HEK293 (cell line): ENCODE data around the gene SENP8.

Source experiments
- CTCF ChIA-PET: fragments of 350-600 bp; formaldehyde crosslinking; extraction: SDS; loops from one replicate; lab custom pipeline; 2021; ENCODE audit warnings: antibody characterized with exemption; lab: Yijun Ruan, JAX
- POLR2A ChIA-PET: fragments of 300-600 bp; formaldehyde crosslinking; extraction: SDS; loops from one replicate; lab custom pipeline; 2020; ENCODE audit warnings: antibody characterized with exemption, inconsistent platforms; lab: Yijun Ruan, JAX
- H3K27ac ChIP-seq: fragments of 200-500 bp; sonication (Bioruptor generic); 2 replicates; pipeline ENCODE4 v1.5.1; 2014; ENCODE audit warnings: low read depth, low read length, control low read depth, inconsistent platforms; ENCODE audit errors: extremely low read depth
- H3K36me3 ChIP-seq, 2 experiments: fragments of 200-500 bp in 1 of 2; sonication (Bioruptor generic) in 1 of 2; 1 replicate in 1 of 2; 2 replicates in 1 of 2; pipeline ENCODE4 v1.5.1; 2014 to 2017; ENCODE audit warnings: inconsistent platforms in 2 of 2, low read length in 2 of 2; ENCODE audit not compliant: control insufficient read depth in 2 of 2, insufficient read depth in 1 of 2
- H3K4me1 ChIP-seq: fragments of 200-500 bp; sonication (Bioruptor generic); 2 replicates; pipeline ENCODE4 v1.5.1; 2014; ENCODE audit warnings: mild to moderate bottlenecking, low read length, inconsistent platforms; ENCODE audit not compliant: control insufficient read depth, insufficient read depth
- H3K4me3 ChIP-seq: 2 replicates; pipeline ENCODE4 v1.5.1; 2011; ENCODE audit warnings: low read depth, mild to moderate bottlenecking, control low read depth, low read length, moderate library complexity
- H3K9me3 ChIP-seq: fragments of 200-500 bp; sonication (Bioruptor generic); 2 replicates; pipeline ENCODE4 v1.5.1; 2014; ENCODE audit warnings: low read depth, low read length, inconsistent platforms; ENCODE audit not compliant: control insufficient read depth, insufficient read depth
- FEZF1 ChIP-seq: fragments of 450-650 bp; formaldehyde crosslinking; IDR thresholded peaks from 2 replicates; pipeline ENCODE4 v1.5.1; 2016; ENCODE audit warnings: missing biosample characterization, missing genetic modification characterization
- GLI2 ChIP-seq: fragments of 450-650 bp; formaldehyde crosslinking; IDR thresholded peaks from 2 replicates; pipeline ENCODE4; 2017; ENCODE audit warnings: missing biosample characterization, missing genetic modification characterization, low read depth, borderline replicate concordance
- MZF1 ChIP-seq: fragments of 450-650 bp; formaldehyde crosslinking; IDR thresholded peaks from 2 replicates; pipeline ENCODE4 v1.5.1; 2017; ENCODE audit warnings: missing biosample characterization, missing genetic modification characterization, borderline replicate concordance
- OSR2 ChIP-seq: fragments of 450-650 bp; formaldehyde crosslinking; IDR thresholded peaks from 2 replicates; pipeline ENCODE4 v1.5.1; 2016; ENCODE audit warnings: missing biosample characterization, missing genetic modification characterization
- YY2 ChIP-seq: fragments of 450-650 bp; formaldehyde crosslinking; IDR thresholded peaks from 2 replicates; pipeline ENCODE4 v1.5.1; 2016; ENCODE audit warnings: missing biosample characterization, missing genetic modification characterization
- ZBTB20 ChIP-seq: fragments of 450-650 bp; formaldehyde crosslinking; IDR thresholded peaks from 2 replicates; pipeline ENCODE4 v1.5.1; 2016; ENCODE audit warnings: missing biosample characterization, missing genetic modification characterization
- ZBTB7A ChIP-seq: fragments of 450-650 bp; formaldehyde crosslinking; IDR thresholded peaks from 2 replicates; pipeline ENCODE4 v1.5.1; 2016; ENCODE audit warnings: low read depth, missing biosample characterization, missing genetic modification characterization
- ZIC2 ChIP-seq: fragments of 450-650 bp; formaldehyde crosslinking; IDR thresholded peaks from 2 replicates; pipeline ENCODE4 v1.5.1; 2016; ENCODE audit warnings: missing biosample characterization, missing genetic modification characterization
- ZNF138 ChIP-seq: fragments of 450-650 bp; formaldehyde crosslinking; IDR thresholded peaks from 2 replicates; pipeline ENCODE4 v1.5.1; 2016; ENCODE audit warnings: missing biosample characterization, missing genetic modification characterization, borderline replicate concordance
- ZNF169 ChIP-seq: fragments of 450-650 bp; formaldehyde crosslinking; IDR thresholded peaks from 2 replicates; pipeline ENCODE4 v1.5.1; 2016; ENCODE audit warnings: missing biosample characterization, missing genetic modification characterization
- ZNF175 ChIP-seq: fragments of 450-650 bp; formaldehyde crosslinking; IDR thresholded peaks from 2 replicates; pipeline ENCODE4 v1.5.1; 2016; ENCODE audit warnings: missing biosample characterization, missing genetic modification characterization
- ZNF223 ChIP-seq: fragments of 450-650 bp; formaldehyde crosslinking; IDR thresholded peaks from 2 replicates; pipeline ENCODE4 v1.5.1; 2016; ENCODE audit warnings: missing biosample characterization, missing genetic modification characterization
- ZNF335 ChIP-seq: fragments of 450-650 bp; formaldehyde crosslinking; conservative IDR thresholded peaks from 2 replicates; pipeline ENCODE4 v1.5.1; 2016; ENCODE audit warnings: missing biosample characterization, missing genetic modification characterization
- ZNF404 ChIP-seq: fragments of 450-650 bp; formaldehyde crosslinking; IDR thresholded peaks from 2 replicates; pipeline ENCODE4 v1.5.1; 2017; ENCODE audit warnings: missing biosample characterization, missing genetic modification characterization
- ZNF423 ChIP-seq: fragments of 450-650 bp; formaldehyde crosslinking; IDR thresholded peaks from 2 replicates; pipeline ENCODE4 v1.5.1; 2016; ENCODE audit warnings: missing biosample characterization, missing genetic modification characterization
- ZNF544 ChIP-seq: fragments of 450-650 bp; formaldehyde crosslinking; IDR thresholded peaks from 2 replicates; pipeline ENCODE4 v1.5.0; 2017; ENCODE audit warnings: missing biosample characterization, missing genetic modification characterization
- ZNF585B ChIP-seq: fragments of 450-650 bp; formaldehyde crosslinking; IDR thresholded peaks from 2 replicates; pipeline ENCODE4 v1.5.1; 2016; ENCODE audit warnings: missing biosample characterization, missing genetic modification characterization
- ZNF629 ChIP-seq: fragments of 450-650 bp; formaldehyde crosslinking; IDR thresholded peaks from 2 replicates; pipeline ENCODE4 v1.5.1; 2017; ENCODE audit warnings: missing biosample characterization, missing genetic modification characterization
- TF ChIP-seq, protein P1 (sequence below): fragments of 450-650 bp; formaldehyde crosslinking; optimal IDR thresholded peaks from 2 replicates; pipeline ENCODE3; 2016; ENCODE audit warnings: missing biosample characterization, mild to moderate bottlenecking, missing genetic modification characterization
- TF ChIP-seq, protein P2 (sequence below): fragments of 450-650 bp; formaldehyde crosslinking; IDR thresholded peaks from 2 replicates; pipeline ENCODE4 v1.5.1; 2017; ENCODE audit warnings: missing biosample characterization, missing genetic modification characterization
- TF ChIP-seq, protein P3 (sequence below): fragments of 450-650 bp; formaldehyde crosslinking; IDR thresholded peaks from 2 replicates; pipeline ENCODE4 v1.5.1; 2016; ENCODE audit warnings: missing biosample characterization, missing genetic modification characterization
- TF ChIP-seq, protein P4 (sequence below): fragments of 450-650 bp; formaldehyde crosslinking; IDR thresholded peaks from 2 replicates; pipeline ENCODE4; 2016; ENCODE audit warnings: missing biosample characterization, missing genetic modification characterization
- TF ChIP-seq, protein P5 (sequence below): fragments of 450-650 bp; formaldehyde crosslinking; IDR thresholded peaks from 2 replicates; pipeline ENCODE4 v1.5.0; 2017; ENCODE audit warnings: missing biosample characterization, missing genetic modification characterization, borderline replicate concordance

The SENP8 gene

DNA sequence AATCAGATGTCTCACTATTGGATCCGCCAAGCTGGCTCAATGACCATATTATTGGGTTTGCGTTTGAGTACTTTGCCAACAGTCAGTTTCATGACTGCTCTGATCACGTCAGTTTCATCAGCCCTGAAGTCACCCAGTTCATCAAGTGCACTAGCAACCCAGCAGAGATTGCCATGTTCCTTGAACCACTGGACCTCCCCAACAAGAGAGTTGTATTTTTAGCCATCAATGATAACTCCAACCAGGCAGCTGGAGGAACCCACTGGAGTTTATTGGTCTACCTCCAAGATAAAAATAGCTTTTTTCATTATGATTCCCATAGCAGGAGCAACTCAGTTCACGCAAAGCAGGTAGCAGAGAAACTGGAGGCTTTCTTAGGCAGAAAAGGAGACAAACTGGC, 21.5 kb downstream of the SENP8 start (continued):
- TF ChIP-seq ZNF138 (tag by site-specific recombination) (no peak), OSR2 (tag by site-specific recombination) (no peak)
- TF ChIP-seq, protein P1, sequence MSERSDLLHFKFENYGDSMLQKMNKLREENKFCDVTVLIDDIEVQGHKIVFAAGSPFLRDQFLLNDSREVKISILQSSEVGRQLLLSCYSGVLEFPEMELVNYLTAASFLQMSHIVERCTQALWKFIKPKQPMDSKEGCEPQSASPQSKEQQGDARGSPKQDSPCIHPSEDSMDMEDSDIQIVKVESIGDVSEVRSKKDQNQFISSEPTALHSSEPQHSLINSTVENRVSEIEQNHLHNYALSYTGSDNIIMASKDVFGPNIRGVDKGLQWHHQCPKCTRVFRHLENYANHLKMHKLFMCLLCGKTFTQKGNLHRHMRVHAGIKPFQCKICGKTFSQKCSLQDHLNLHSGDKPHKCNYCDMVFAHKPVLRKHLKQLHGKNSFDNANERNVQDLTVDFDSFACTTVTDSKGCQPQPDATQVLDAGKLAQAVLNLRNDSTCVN (tag by site-specific recombination), result no peak
- TF ChIP-seq, protein P2, sequence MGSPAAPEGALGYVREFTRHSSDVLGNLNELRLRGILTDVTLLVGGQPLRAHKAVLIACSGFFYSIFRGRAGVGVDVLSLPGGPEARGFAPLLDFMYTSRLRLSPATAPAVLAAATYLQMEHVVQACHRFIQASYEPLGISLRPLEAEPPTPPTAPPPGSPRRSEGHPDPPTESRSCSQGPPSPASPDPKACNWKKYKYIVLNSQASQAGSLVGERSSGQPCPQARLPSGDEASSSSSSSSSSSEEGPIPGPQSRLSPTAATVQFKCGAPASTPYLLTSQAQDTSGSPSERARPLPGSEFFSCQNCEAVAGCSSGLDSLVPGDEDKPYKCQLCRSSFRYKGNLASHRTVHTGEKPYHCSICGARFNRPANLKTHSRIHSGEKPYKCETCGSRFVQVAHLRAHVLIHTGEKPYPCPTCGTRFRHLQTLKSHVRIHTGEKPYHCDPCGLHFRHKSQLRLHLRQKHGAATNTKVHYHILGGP (tag by site-specific recombination), result no peak

DNA sequence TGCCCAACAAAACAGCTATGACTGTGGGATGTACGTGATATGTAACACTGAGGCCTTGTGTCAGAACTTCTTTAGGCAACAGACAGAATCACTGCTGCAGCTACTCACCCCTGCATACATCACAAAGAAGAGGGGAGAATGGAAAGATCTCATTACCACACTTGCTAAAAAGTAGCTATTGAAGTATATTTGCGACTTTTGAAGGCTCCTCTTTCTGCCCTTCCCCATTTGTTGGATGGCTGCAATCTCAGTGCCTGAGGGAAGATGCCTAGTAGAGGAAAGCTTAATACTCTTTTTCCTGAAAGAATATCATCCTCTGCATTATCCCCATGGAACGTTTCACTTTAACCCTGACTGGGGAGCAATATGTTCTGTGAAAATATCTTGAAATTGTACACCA, 21.9 kb downstream of the SENP8 start:
- no peak for TF ChIP-seq ZIC2 (tag by site-specific recombination)
- TF ChIP-seq MZF1 (tag by site-specific recombination), result peak; percentile 96; the same call in 1 of the 2 replicates
- TF ChIP-seq, all 188 proteins: peak for 1
- ChIA-PET POLR2A (interaction anchor here (1.8 kb wide), 1 partner anchor 23 kb away, joined by 8 read pairs; the partner anchor contains the start of genes MYO9A and SENP8), CTCF (interaction anchor here (0.6 to 2.0 kb wide), 4 partner anchors 10 to 107 kb away, joined by 3 to 5 read pairs (median 4); no protein-coding TSS in a partner anchor)
- no peak overlapping the region for H3K27ac ChIP-seq
- H3K9me3 ChIP-seq, result no peaks in the 10 kb centered on the region
- peaks cover 41% of the 10 kb centered on the region for H3K4me1 ChIP-seq
- no peaks in the 10 kb centered on the region for H3K36me3 ChIP-seq
- H3K4me3 ChIP-seq, result no peak overlapping the region

DNA sequence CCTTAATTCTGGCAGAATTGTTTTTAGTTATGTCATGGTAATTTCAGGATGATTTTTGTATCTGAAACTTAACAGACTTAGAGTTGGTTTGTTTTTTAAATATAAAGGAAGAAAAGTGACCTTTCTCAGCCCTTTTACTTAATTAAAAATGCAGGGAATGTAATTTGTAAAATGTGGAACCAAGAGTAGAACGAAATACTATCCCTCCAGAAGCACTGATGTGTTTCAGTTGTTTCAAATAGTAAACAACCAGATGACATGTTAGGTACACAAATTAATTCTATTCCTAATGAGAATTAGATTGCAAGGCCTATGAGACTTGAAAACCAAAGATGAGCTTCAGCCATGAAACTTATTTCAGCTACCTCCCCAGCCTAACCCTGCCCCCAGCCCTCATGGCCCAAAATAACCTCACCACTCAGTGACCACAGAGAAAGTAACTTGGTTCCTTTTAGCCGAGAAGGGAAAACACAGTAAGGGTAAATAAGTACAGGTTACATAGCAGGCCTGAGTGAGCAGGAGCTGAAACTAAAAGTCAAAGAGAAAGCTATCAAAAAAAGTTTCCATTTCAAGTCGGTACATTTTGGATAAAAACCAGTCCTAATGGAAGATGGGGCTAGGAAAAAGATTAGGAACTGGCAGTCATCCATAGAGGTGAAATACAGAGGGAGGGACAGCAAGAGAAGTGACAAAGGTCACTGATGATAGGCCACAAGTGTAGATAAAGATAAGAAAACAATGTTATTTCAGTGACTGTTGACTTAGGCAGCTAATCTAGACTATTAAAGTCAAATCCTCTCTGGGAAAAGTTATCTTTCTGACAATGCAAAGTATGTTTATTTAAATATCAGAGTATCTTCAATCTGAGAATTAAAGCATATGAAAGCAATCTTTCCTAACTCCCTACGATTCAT, 23.2 kb downstream of the SENP8 start:
- CTCF ChIA-PET, result interaction anchor here (0.7 kb wide), 1 partner anchor 171 kb away, joined by 4 read pairs; no protein-coding TSS in a partner anchor
- peaks cover 30% of the 10 kb centered on the region for H3K4me1 ChIP-seq
- H3K36me3 ChIP-seq, result no peaks in the 10 kb centered on the region
- POLR2A ChIA-PET, result interaction anchor here (1.1 kb wide), 1 partner anchor 23 kb away, joined by 3 read pairs; the partner anchor contains the start of genes MYO9A and SENP8
- no peak overlapping the region; the same call in 1 of the 2 replicates for H3K27ac ChIP-seq
- H3K9me3 ChIP-seq, result no peaks in the 10 kb centered on the region
- no peak overlapping the region for H3K4me3 ChIP-seq
- TF ChIP-seq, protein P3, sequence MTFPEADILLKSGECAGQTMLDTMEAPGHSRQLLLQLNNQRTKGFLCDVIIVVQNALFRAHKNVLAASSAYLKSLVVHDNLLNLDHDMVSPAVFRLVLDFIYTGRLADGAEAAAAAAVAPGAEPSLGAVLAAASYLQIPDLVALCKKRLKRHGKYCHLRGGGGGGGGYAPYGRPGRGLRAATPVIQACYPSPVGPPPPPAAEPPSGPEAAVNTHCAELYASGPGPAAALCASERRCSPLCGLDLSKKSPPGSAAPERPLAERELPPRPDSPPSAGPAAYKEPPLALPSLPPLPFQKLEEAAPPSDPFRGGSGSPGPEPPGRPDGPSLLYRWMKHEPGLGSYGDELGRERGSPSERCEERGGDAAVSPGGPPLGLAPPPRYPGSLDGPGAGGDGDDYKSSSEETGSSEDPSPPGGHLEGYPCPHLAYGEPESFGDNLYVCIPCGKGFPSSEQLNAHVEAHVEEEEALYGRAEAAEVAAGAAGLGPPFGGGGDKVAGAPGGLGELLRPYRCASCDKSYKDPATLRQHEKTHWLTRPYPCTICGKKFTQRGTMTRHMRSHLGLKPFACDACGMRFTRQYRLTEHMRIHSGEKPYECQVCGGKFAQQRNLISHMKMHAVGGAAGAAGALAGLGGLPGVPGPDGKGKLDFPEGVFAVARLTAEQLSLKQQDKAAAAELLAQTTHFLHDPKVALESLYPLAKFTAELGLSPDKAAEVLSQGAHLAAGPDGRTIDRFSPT (tag by site-specific recombination), result no peak
- no peak for TF ChIP-seq ZNF175 (tag by site-specific recombination)
- no peak for TF ChIP-seq ZNF423 (tag by site-specific recombination)
- no peak for TF ChIP-seq ZBTB7A (tag by site-specific recombination)
- TF ChIP-seq ZBTB20, result peak; percentile 36
- TF ChIP-seq ZNF335 (tag by site-specific recombination), result no peak
- TF ChIP-seq FEZF1, result peak; percentile 43; the same call in 1 of the 2 replicates
- no peak for TF ChIP-seq YY2
- TF ChIP-seq, protein P4, sequence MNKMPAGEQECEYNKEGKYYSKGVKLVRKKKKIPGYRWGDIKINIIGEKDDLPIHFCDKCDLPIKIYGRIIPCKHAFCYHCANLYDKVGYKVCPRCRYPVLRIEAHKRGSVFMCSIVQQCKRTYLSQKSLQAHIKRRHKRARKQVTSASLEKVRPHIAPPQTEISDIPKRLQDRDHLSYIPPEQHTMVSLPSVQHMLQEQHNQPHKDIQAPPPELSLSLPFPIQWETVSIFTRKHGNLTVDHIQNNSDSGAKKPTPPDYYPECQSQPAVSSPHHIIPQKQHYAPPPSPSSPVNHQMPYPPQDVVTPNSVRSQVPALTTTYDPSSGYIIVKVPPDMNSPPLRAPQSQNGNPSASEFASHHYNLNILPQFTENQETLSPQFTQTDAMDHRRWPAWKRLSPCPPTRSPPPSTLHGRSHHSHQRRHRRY, result no peak
- TF ChIP-seq ZNF629 (tag by site-specific recombination), result no peak
- TF ChIP-seq ZNF585B (tag by site-specific recombination), result no peak
- no peak for TF ChIP-seq ZNF223 (tag by site-specific recombination)
- no peak for TF ChIP-seq ZNF404 (tag by site-specific recombination)
- TF ChIP-seq ZNF544 (tag by site-specific recombination), result no peak
- no peak for TF ChIP-seq GLI2 (tag by site-specific recombination)
- TF ChIP-seq ZNF169 (tag by site-specific recombination), result no peak
- TF ChIP-seq, protein P5, sequence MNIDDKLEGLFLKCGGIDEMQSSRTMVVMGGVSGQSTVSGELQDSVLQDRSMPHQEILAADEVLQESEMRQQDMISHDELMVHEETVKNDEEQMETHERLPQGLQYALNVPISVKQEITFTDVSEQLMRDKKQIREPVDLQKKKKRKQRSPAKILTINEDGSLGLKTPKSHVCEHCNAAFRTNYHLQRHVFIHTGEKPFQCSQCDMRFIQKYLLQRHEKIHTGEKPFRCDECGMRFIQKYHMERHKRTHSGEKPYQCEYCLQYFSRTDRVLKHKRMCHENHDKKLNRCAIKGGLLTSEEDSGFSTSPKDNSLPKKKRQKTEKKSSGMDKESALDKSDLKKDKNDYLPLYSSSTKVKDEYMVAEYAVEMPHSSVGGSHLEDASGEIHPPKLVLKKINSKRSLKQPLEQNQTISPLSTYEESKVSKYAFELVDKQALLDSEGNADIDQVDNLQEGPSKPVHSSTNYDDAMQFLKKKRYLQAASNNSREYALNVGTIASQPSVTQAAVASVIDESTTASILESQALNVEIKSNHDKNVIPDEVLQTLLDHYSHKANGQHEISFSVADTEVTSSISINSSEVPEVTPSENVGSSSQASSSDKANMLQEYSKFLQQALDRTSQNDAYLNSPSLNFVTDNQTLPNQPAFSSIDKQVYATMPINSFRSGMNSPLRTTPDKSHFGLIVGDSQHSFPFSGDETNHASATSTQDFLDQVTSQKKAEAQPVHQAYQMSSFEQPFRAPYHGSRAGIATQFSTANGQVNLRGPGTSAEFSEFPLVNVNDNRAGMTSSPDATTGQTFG (tag by site-specific recombination), result no peak
